A673 (cell line): ENCODE results near the gene SPEF2. TPM values are rescaled to one million over a fixed set of nuclear protein-coding genes. Genes with fewer than 3 reads are reported as not detected.
"Not testable (repeated sequence)": the region's sequence is repeated elsewhere in the genome, so short reads cannot be mapped to it uniquely, and the experiment has no call there.

ENCODE experiments used
- BruUV-seq: library from RNA; stranded (reverse); fragments of 400-500 nt; replicated peaks from 2 replicates; lab custom pipeline; 2021; lab: Mats Ljungman, UMichigan
- CTCF ChIA-PET: fragments of 300-600 bp; sonication (Branson Sonifier 250); formaldehyde crosslinking; loops from one replicate; lab custom pipeline; 2022; ENCODE audit warnings: antibody characterized with exemption; lab: Charles Lee
- POLR2A ChIA-PET: fragments of 300-600 bp; sonication (Branson Sonifier 250); formaldehyde crosslinking; loops from one replicate; lab custom pipeline; 2022; ENCODE audit warnings: antibody characterized with exemption; ENCODE audit not compliant: low non-redundant PET; lab: Charles Lee
- DNase-seq: peaks from one replicate; pipeline ENCODE4 v3.0.0-alpha.2; 2015; ENCODE audit warnings: low spot score
- H3K27ac ChIP-seq: fragments of 200-600 bp; sonication (generic); 2 replicates; pipeline ENCODE4 v1.5.1; 2016; ENCODE audit warnings: mixed run types, low read depth, mild to moderate bottlenecking, mixed read lengths, antibody characterized with exemption, low read length; ENCODE audit not compliant: poor library complexity, severe bottlenecking
- H3K27me3 ChIP-seq: fragments of 200-600 bp; sonication (generic); replicated peaks from 2 replicates; pipeline ENCODE4 v1.6.1; 2017; ENCODE audit warnings: mixed run types, low read depth, mild to moderate bottlenecking, mixed read lengths, antibody characterized with exemption, low read length; ENCODE audit not compliant: insufficient read depth, poor library complexity
- H3K36me3 ChIP-seq: fragments of 200-600 bp; sonication (generic); 2 replicates; pipeline ENCODE4 v1.6.1; 2016; ENCODE audit warnings: mixed run types, mild to moderate bottlenecking, mixed read lengths, antibody characterized with exemption, low read length; ENCODE audit not compliant: insufficient read depth, poor library complexity, severe bottlenecking
- H3K4me1 ChIP-seq: fragments of 200-600 bp; sonication (generic); 2 replicates; pipeline ENCODE4 v1.6.1; 2017; ENCODE audit warnings: mixed run types, mild to moderate bottlenecking, mixed read lengths, antibody characterized with exemption, low read length; ENCODE audit not compliant: insufficient read depth, poor library complexity, severe bottlenecking
- H3K4me3 ChIP-seq: fragments of 200-600 bp; sonication (generic); 2 replicates; pipeline ENCODE4 v1.5.1; 2016; ENCODE audit warnings: low read depth, mixed run types, mild to moderate bottlenecking, mixed read lengths, low read length; ENCODE audit not compliant: poor library complexity, severe bottlenecking
- H3K9me3 ChIP-seq: fragments of 200-600 bp; sonication (generic); 2 replicates; pipeline ENCODE4 v1.6.1; 2016; ENCODE audit warnings: mixed run types, low read depth, mild to moderate bottlenecking, mixed read lengths, antibody characterized with exemption, low read length; ENCODE audit not compliant: poor library complexity, severe bottlenecking
- CTCF ChIP-seq: fragments of 300-800, 200-600 bp; sonication (generic); conservative IDR thresholded peaks from 2 replicates; pipeline ENCODE4 v1.5.1; 2017; ENCODE audit warnings: low read depth, mild to moderate bottlenecking, antibody characterized with exemption, low read length, moderate library complexity, mixed read lengths
- EZH2 ChIP-seq: fragments of 200-600 bp; sonication (generic); IDR thresholded peaks from 2 replicates; pipeline ENCODE4 v1.6.1; 2017; ENCODE audit warnings: borderline replicate concordance, low read depth, mild to moderate bottlenecking, mixed read lengths, antibody characterized with exemption, low read length; ENCODE audit not compliant: poor library complexity, severe bottlenecking
- intact Hi-C: fragments of 100-400 bp; cut with micrococcal nuclease; formaldehyde crosslinking; loops from one replicate; pipeline ENCODE4 v1.10.0; 2022; ENCODE audit not compliant: unreplicated experiment
- total RNA-seq: library from RNA; stranded (reverse); gene quantifications from 2 replicates; pipeline ENCODE4 v1.2.3, GENCODE V29; 2021

The SPEF2 gene
- total RNA-seq, 1 experiment from 2014 or later = 1.5 TPM

GRCh38 chr5:35854248-35854647 lies 236.6 kb downstream of the SPEF2 start:
- H3K27ac ChIP-seq = no peak overlapping the region
- ChIA-PET POLR2A (interaction anchor here (0.6 kb wide), 1 partner anchor 109 kb away, joined by 3 read pairs; no protein-coding TSS in a partner anchor), CTCF (no interaction called here)
- H3K4me1 ChIP-seq = peaks cover 46% of the 10 kb centered on the region
- H3K36me3 ChIP-seq = no peaks in the 10 kb centered on the region
- BruUV-seq = no TSS peak
- H3K4me3 ChIP-seq = no peak overlapping the region
- no peaks in the 10 kb centered on the region for H3K9me3 ChIP-seq
- H3K27me3 ChIP-seq = no peaks in the 10 kb centered on the region
- intact Hi-C loops = no loop called here
- no peak for TF ChIP-seq EZH2
- TF ChIP-seq CTCF = no peak
- no peak for DNase-seq

DNA sequence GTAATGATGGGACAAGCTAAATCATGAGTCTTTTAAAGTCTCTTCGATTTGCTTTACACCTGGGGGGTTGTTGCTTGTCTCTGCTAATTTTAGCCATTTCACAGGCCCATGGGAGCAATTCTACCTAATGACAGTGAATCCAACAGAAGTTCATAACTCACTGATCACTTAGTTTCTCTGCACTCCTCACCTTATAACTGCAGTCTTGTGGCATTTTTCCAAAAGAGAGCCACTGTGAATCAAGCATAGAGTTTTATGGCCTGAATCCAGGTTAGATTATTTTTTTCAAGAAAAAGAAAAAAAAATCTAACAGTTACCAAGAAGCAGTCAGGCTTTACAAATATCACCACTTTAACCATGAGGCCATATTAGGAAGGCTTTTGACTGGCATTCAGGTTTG lies 237.5 kb downstream of the SPEF2 start:
- Histone ChIP-seq H3K27me3 (no peaks in the 10 kb centered on the region), H3K9me3 (no peaks in the 10 kb centered on the region), H3K4me1 (peaks cover 54% of the 10 kb centered on the region), H3K27ac (no peak overlapping the region), H3K4me3 (no peak overlapping the region), H3K36me3 (no peaks in the 10 kb centered on the region)
- no peak for TF ChIP-seq CTCF
- no peak for TF ChIP-seq EZH2
- intact Hi-C loops = no loop called here
- CTCF ChIA-PET = no interaction called here
- BruUV-seq = no TSS peak
- DNase-seq = no peak
- POLR2A ChIA-PET = no interaction called here

- intact Hi-C loops, H3K9me3 ChIP-seq, H3K4me3 ChIP-seq, H3K36me3 ChIP-seq, H3K27me3 ChIP-seq, BruUV-seq, POLR2A ChIA-PET, DNase-seq, CTCF ChIA-PET: not testable (repeated sequence)
- Histone ChIP-seq H3K4me1 (peaks cover 56% of the 10 kb centered on the region), H3K27ac (peak overlapping the region; percentile 71)
Measured at GRCh38 chr5:35856186-35856764, 238.6 kb downstream of the SPEF2 start.

- H3K27ac ChIP-seq = peak within 1 kb of the TSS; percentile 71
- POLR2A ChIA-PET = no interaction called here
- intact Hi-C loops = no loop called here
- TF ChIP-seq EZH2 (no peak), CTCF (no peak)
- BruUV-seq = TSS peak; percentile 67
- H3K27me3 ChIP-seq = no peaks in the 10 kb centered on the region
- H3K4me1 ChIP-seq = peaks cover 56% of the 10 kb centered on the region
- peak; percentile 17 for DNase-seq
- H3K36me3 ChIP-seq = no peaks in the 10 kb centered on the region
- H3K4me3 ChIP-seq = no peak within 1 kb of the TSS
- CTCF ChIA-PET = no interaction called here
- no peaks in the 10 kb centered on the region for H3K9me3 ChIP-seq
Measured at GRCh38 chr5:35856765-35857351, 239.2 kb downstream of the SPEF2 start, which contains the start of gene IL7R. TSS of gene IL7R (plus strand) at chr5:35856891. CDS start at chr5:35856978, 87 bp downstream.
